Lower leg skin (tissue), 4 donors: ENCODE data around the gene NPRL2. TPM values are rescaled to one million over a fixed set of nuclear protein-coding genes. Genes with fewer than 3 reads are reported as not detected.

ENCODE experiments used
- DNase-seq, 2 donors: peaks; one replicate each; pipeline ENCODE4 v3.0.0-alpha.2; 2019; ENCODE audit warnings: low spot score in 2 of 2
- H3K4me3 ChIP-seq: fragments of 200-600 bp; sonication (generic); 2 replicates; pipeline ENCODE4 v1.5.1; 2017; ENCODE audit warnings: mild to moderate bottlenecking, low read depth; ENCODE audit not compliant: poor library complexity, severe bottlenecking
- POLR2A ChIP-seq, 2 donors: fragments of 450-650 bp; IDR thresholded peaks; one replicate each; pipeline ENCODE4 v1.6.1; 2016 to 2017; ENCODE audit warnings: antibody characterized with exemption in 2 of 2, mild to moderate bottlenecking in 1 of 2, moderate library complexity in 1 of 2
- WGBS, 2 donors: methylation state at CpG; one replicate each; pipeline ENCODE4 v1.1.5; 2018; 5-methylcytosine and 5-hydroxymethylcytosine counted together
- intact Hi-C: fragments of 100-400 bp; cut with DNase I; formaldehyde crosslinking; loops from one replicate; pipeline ENCODE4 v1.15.0; 2023; ENCODE audit warnings: low total_unique reads
- total RNA-seq, 4 donors: library from RNA; depleted of rRNA; stranded (reverse); fragments of >200 nt; gene quantifications; one replicate each; pipeline ENCODE4 v1.1.0, GENCODE V29; 2016
- TF ChIP-seq, protein P1 (sequence below), 3 donors: fragments of 450-650 bp; IDR thresholded peaks; one replicate each; pipeline ENCODE4 v1.5.1; 2016; ENCODE audit warnings: antibody characterized with exemption in 3 of 3, mild to moderate bottlenecking in 3 of 3, moderate library complexity in 2 of 3

Gene NPRL2
- total RNA-seq, 4 donors from 2014 or later: 17.3 to 28.0 (median 23.2) TPM

DNA sequence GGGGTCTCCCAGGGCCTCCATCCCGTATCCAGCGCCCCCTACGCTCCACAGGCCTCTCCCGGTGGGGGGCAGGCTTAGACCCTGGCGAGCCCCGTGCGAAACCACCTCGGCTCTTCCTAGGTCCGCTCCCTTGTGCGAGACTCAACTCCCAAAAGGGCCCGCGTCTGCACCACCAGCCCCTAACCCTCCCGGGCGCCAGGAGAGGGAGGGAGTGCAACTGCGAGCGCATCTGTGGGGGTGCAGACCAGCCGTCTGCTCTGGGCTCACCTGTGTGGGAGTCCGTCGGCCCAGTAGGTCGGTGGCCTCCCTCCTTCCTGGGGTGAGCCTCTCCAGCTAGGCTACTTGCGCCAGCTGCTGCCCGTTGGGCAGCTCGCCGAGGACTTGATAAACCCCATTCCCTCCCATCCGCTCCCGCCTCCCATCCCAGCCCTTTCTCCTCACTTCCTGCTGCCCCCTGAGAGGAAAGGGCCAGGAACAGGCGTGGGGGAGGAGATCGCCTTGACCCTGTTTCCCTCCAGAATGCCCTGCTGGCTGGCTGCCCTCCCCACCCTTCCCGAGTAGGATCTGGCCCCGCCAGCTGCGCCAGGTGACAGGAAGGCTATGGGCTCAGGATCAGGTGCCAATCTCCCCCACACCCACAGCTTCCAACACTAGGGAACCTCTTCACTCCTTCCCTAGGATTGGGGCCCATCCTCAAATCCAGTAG, 28.0 kb downstream of the NPRL2 start, which contains the start of gene HYAL2:
Gene HYAL2, minus strand, starts transcription at position 360 of the 706 bp plus-strand sequence. CDS start 2,256 bp downstream, outside the sequence.
- peak within 1 kb of the TSS; percentile 42 for H3K4me3 ChIP-seq
- intact Hi-C loops: no loop called here
- no peak for TF ChIP-seq POLR2A (IDR thresholded peaks at IDR 0.05)
- TF ChIP-seq, protein P1, sequence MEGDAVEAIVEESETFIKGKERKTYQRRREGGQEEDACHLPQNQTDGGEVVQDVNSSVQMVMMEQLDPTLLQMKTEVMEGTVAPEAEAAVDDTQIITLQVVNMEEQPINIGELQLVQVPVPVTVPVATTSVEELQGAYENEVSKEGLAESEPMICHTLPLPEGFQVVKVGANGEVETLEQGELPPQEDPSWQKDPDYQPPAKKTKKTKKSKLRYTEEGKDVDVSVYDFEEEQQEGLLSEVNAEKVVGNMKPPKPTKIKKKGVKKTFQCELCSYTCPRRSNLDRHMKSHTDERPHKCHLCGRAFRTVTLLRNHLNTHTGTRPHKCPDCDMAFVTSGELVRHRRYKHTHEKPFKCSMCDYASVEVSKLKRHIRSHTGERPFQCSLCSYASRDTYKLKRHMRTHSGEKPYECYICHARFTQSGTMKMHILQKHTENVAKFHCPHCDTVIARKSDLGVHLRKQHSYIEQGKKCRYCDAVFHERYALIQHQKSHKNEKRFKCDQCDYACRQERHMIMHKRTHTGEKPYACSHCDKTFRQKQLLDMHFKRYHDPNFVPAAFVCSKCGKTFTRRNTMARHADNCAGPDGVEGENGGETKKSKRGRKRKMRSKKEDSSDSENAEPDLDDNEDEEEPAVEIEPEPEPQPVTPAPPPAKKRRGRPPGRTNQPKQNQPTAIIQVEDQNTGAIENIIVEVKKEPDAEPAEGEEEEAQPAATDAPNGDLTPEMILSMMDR (IDR thresholded peaks at IDR 0.05): no peak
- peak in 1 of 2 donors; percentile 50 for DNase-seq
- WGBS, 2 donors: 50 to 55% methylated on average over 31 of the region's 31 CpGs

DNA sequence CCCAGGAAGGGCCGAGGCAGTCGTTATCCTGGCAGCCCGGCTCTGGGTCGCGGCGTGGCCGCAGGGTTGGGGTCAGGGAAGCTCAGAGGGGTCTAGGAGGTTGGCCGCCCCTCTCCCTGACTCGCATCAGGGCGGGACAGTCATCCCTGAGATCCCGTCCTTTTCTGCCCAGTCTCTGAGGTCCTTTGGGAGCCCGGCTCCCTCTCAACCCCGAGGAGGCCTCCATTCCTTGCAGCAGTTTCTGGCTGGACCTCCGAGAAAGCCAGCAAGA, 28.5 kb downstream of the NPRL2 start:
- no peak for TF ChIP-seq POLR2A (IDR thresholded peaks at IDR 0.05)
- TF ChIP-seq, protein P1 (IDR thresholded peaks at IDR 0.05): no peak
- intact Hi-C loops: no loop called here
- peak in 1 of 2 donors; percentile 32 for DNase-seq
- WGBS, 2 donors: 12 to 19% methylated on average over 6 to 12 of the region's 14 CpGs
- H3K4me3 ChIP-seq: peak overlapping the region; percentile 42

DNA sequence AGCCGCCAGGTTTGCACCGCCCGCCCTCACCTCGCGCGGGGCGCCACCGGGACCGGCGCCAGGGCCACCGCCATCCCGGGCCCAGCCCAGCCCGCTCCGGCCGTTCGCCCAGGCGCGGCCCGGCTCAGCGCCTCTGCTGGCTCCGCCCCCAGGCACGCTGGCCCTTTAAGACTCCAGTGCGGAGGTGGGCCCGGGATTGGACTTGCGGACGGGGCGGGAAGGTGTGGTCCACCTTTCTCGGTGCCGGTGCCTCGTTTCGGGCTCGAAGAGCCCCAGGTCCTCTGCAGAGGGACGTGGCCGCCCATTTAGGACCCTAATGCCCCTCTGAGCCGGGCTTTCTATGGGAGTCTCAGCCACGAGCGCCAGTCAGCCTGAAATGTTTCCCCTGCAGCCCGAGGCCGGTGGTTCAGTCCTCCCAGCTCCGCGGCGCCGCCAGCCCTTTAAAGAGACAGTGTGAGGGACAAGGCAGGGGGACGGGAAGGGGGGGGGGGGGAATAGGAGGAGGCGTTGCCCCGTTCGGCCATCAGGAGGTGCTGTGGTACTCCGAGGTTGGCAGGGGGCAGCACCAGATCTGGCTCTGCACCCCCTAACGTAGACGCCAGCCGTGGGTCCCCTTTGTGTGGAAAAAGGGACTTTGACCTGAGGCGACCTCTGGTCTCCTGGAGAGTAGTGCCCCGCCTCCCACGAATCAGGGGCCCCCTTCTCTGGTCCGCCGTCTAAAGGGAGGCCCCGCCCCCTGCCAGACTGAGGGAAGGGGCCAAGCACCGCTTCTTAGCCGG, 29.1 kb downstream of the NPRL2 start:
- intact Hi-C loops: no loop called here
- 2 to 5% methylated on average over 40 to 46 of the region's 59 CpGs for WGBS, 2 donors
- no peak for TF ChIP-seq POLR2A (IDR thresholded peaks at IDR 0.05)
- TF ChIP-seq, protein P1 (IDR thresholded peaks at IDR 0.05): no peak
- peak overlapping the region; percentile 42 for H3K4me3 ChIP-seq
- DNase-seq: peak; percentile 84 to 97

DNA sequence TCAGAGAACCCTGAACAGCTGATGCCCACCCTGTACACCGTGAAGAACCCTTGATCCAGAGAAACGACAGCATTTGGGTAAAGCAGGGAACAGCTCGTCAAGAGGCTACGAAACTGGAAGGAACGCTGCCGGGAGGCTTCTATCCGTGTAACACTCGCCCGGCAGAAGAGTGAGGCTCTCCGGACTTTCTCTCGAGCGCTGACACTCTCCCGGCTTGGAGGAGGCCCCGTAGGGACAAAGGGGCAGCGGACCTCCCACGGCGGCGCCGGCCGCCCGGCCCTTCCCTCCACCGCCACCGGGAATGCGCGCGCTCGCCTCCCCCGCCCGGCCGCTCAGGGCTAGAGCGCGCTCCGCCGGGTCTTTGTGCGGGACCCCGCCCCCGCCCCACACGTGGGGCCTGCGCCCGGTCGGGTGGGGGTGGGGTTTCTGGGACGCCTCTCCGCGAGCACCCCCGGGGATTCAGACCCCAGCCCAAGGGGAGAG, 29.7 kb downstream of the NPRL2 start:
- no peak for TF ChIP-seq POLR2A (IDR thresholded peaks at IDR 0.05)
- TF ChIP-seq, protein P1 (IDR thresholded peaks at IDR 0.05): no peak
- peak in 1 of 2 donors; percentile 94 for DNase-seq
- 0% methylated on average over 7 to 19 of the region's 45 CpGs for WGBS, 2 donors
- intact Hi-C loops: no loop called here
- peak overlapping the region; percentile 42 for H3K4me3 ChIP-seq

DNA sequence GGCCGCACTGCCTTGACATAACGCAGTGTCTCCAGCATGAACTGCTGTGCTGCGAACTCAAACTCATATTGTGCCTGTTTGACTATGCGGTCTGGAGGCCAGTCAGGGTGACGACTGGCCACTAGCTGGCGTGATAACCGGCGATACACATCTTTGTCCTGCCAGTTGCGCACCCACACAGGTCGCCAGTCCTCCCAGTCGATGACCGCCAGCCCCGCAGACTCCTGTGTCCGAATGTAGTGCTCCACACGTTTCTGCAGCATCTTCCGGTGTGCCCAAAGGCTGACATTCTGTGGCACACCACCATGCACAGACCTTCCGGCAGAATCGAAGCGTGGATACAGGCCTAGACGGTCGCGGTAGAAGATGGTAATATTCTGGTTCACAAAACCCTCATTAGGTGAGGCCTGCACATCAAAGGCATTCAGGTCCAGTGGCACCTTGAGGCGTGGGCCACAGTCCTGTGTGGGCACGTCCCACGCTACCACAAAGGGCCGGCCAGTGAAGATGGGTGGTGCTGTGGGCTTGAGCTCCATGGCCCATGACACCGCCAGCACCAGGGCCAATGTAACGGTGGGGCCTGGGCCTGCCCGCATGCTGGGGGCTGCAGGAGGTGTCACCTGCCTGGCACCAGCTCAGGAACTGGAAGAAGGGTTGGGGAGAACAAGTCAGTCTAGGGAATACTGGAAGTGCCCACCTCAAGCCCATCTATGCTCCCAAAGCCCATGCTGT, 30.5 kb downstream of the NPRL2 start:
- intact Hi-C loops: no loop called here
- TF ChIP-seq, protein P1 (IDR thresholded peaks at IDR 0.05): no peak
- TF ChIP-seq POLR2A (IDR thresholded peaks at IDR 0.05): no peak
- DNase-seq: peak in 1 of 2 donors; percentile 18
- WGBS, 2 donors: 77% methylated on average over 28 of the region's 29 CpGs
- peak overlapping the region; percentile 42 for H3K4me3 ChIP-seq
